GM18873 (cell line): ENCODE measurements around the gene DLG1.
"Not testable (repeated sequence)": the region's sequence is repeated elsewhere in the genome, so short reads cannot be mapped to it uniquely, and the experiment has no call there.

Experiments used
- ATAC-seq: cut with Tn5 transposase; IDR thresholded peaks from one replicate; pipeline ENCODE4 v1.9.1; 2021; ENCODE audit warnings: mild to moderate bottlenecking, moderate library complexity, moderate number of reproducible peaks; ENCODE audit not compliant: unreplicated experiment, low FRiP score

The DLG1 gene

GRCh38 chr3:197041875-197042488 lies 256.4 kb downstream of the DLG1 start:
- ATAC-seq = no peak

GRCh38 chr3:197040658-197041057 lies 257.8 kb downstream of the DLG1 start:
- ATAC-seq = no peak

GRCh38 chr3:197038679-197039462 lies 259.5 kb downstream of the DLG1 start:
- no peak for ATAC-seq

GRCh38 chr3:197035577-197035976 lies 262.8 kb downstream of the DLG1 start:
- ATAC-seq = no peak

- ATAC-seq = not testable (repeated sequence)
Observed at GRCh38 chr3:197034778-197035177, 263.6 kb downstream of the DLG1 start.

GRCh38 chr3:197033764-197034163 lies 264.6 kb downstream of the DLG1 start:
- ATAC-seq = not testable (repeated sequence)

GRCh38 chr3:197031315-197032285 lies 266.8 kb downstream of the DLG1 start:
- no peak for ATAC-seq

- no peak for ATAC-seq
Observed at GRCh38 chr3:197030379-197031314, 267.8 kb downstream of the DLG1 start.

- peak; percentile 52 for ATAC-seq
Observed at GRCh38 chr3:197029511-197030167, 268.8 kb downstream of the DLG1 start, which contains the start of gene MELTF. Gene MELTF (minus strand): TSS chr3:197029817. CDS start chr3:197029702, 115 bp downstream.

GRCh38 chr3:197028728-197029510 lies 269.5 kb downstream of the DLG1 start:
- ATAC-seq = no peak

- ATAC-seq = no peak
Observed at GRCh38 chr3:197027896-197028727, 270.3 kb downstream of the DLG1 start.

GRCh38 chr3:197027151-197027895 lies 271.1 kb downstream of the DLG1 start:
- no peak for ATAC-seq

- ATAC-seq = no peak
Observed at GRCh38 chr3:197026481-197026866, 271.9 kb downstream of the DLG1 start.

- ATAC-seq = no peak
Observed at GRCh38 chr3:197025736-197026480, 272.5 kb downstream of the DLG1 start.

GRCh38 chr3:197024881-197025735 lies 273.3 kb downstream of the DLG1 start:
- ATAC-seq = no peak
